Activated CD8-positive, alpha-beta memory T cell treated with anti-CD3 and anti-CD28 coated beads, Interleukin-2, amount 10 ng/mL, durations not matched to agents 7 days and 5 days (primary cell): ENCODE measurements around the gene CDK5. TPM values are rescaled to one million over a fixed set of nuclear protein-coding genes. Genes with fewer than 3 reads are reported as not detected.
A peak's percentile ranks its signal among the peaks of the same experiment; 100 is the strongest.
"Not testable (repeated sequence)": the region's sequence is repeated elsewhere in the genome, so short reads cannot be mapped to it uniquely, and the experiment has no call there.

Source experiments
- ATAC-seq: fragments of 150-1000 bp; cut with Tn5 transposase; one replicate; pipeline ENCODE4 v1.10.0; 2021; ENCODE audit warnings: moderate library complexity
- CTCF ChIA-PET: fragments of 350-600 bp; sonication (Branson Sonifier 250); formaldehyde crosslinking; loops from one replicate; lab custom pipeline; 2021; ENCODE audit warnings: antibody characterized with exemption; lab: Charles Lee
- DNase-seq: peaks from one replicate; pipeline ENCODE4 v3.0.0-alpha.2; 2020
- H3K27ac Mint-ChIP-seq: one replicate; pipeline ENCODE4 v1.8.0; 2021; ENCODE audit warnings: mild to moderate bottlenecking, mixed read lengths
- H3K27me3 Mint-ChIP-seq: one replicate; pipeline ENCODE4 v1.8.0; 2021; ENCODE audit warnings: mixed read lengths
- H3K36me3 Mint-ChIP-seq: one replicate; pipeline ENCODE4 v1.8.0; 2021; ENCODE audit warnings: mild to moderate bottlenecking, mixed read lengths
- H3K4me1 Mint-ChIP-seq: one replicate; pipeline ENCODE4 v1.8.0; 2021; ENCODE audit warnings: mixed read lengths
- H3K4me3 Mint-ChIP-seq: one replicate; pipeline ENCODE4 v1.8.0; 2021; ENCODE audit warnings: mild to moderate bottlenecking, moderate library complexity, mixed read lengths
- H3K9me3 Mint-ChIP-seq: one replicate; pipeline ENCODE4 v1.8.0; 2022; ENCODE audit warnings: low read depth, mixed read lengths
- total RNA-seq, 2 experiments: library from RNA; stranded (reverse); gene quantifications; one replicate each; pipeline ENCODE4 v1.2.3, GENCODE V29; 2021

Gene CDK5
- total RNA-seq, 2 experiments from 2014 or later = 18.1 to 24.4 TPM

DNA sequence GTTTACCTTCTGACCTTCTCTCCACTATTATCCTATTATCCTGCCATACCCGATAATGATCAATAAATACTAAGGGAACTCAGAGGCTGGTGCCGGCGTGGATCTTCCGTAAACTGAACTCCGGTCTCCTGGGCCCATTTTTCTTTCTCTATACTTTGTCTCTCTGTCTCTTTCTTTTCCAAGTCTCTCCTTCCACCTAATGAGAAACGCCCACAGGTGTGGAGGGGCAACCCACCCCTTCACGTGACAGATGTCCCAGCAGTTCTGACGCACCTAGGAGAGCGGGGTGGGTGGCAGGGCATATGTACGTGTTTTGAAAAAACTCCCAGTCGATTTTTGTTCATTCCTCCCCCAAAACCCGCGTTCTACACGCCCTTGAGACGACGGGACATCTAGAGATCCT lies 30.0 kb downstream of the CDK5 start:
- H3K27me3 Mint-ChIP-seq, ATAC-seq, H3K9me3 Mint-ChIP-seq, H3K36me3 Mint-ChIP-seq, DNase-seq: not testable (repeated sequence)
- H3K4me1 Mint-ChIP-seq = peaks cover 20% of the 10 kb centered on the region
- CTCF ChIA-PET = interaction anchor here (0.8 to 7.2 kb wide), 17 partner anchors 9 to 708 kb away, joined by 3 to 66 read pairs (median 5); partner anchors contain the start of genes CHPF2, FASTK and TMUB1
- H3K4me3 Mint-ChIP-seq = peak overlapping the region; percentile 88
- peak overlapping the region; percentile 95 for H3K27ac Mint-ChIP-seq

DNA sequence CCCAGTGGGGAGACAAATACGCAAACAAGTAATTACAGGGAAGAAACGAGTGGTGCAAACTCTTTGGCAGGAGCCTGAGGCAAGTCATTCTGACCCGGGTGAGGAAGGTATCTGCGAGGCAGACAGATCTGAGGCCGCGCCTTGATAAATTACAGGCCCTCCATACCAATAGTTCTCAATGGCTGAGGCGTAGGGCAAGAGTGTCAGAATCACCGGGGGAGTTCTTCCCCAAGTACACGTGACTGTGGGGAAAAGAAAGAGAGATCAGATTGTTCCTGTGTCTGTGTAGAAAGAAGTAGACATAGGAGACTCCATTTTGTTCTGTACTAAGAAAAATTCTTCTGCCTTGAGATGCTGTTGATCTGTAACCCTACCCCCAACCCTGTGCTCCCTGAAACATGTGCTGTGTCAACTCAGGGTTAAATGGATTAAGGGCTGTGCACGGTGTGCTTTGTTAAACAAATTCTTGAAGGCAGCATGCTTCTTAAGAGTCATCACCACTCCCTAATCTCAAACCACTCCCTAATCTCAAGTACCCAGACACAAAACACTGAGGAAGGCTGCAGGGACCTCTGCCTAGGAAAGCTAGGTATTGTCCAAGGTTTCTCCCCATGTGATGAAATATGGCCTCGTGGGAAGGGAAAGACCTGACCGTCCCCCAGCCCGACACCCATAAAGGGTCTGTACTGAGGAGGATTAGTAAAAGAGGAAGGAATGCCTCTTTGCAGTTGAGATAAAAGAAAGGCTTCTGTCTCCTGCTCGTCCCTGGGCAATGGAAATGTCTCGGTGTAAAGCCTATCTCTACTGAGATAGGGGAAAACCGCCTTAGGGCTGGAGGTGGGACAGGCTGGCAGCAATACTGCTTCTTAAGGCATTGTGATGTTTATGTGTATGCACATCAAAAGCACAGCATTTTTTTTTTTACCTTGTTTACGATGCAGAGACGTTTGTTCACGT lies 30.6 kb downstream of the CDK5 start:
- H3K4me3 Mint-ChIP-seq = peak overlapping the region; percentile 88
- CTCF ChIA-PET = interaction anchor here (0.9 to 7.2 kb wide), 9 partner anchors 9 to 149 kb away, joined by 3 to 66 read pairs (median 7); partner anchors contain the start of gene TMUB1
- not testable (repeated sequence) for DNase-seq, ATAC-seq, H3K36me3 Mint-ChIP-seq, H3K27me3 Mint-ChIP-seq, H3K9me3 Mint-ChIP-seq
- H3K4me1 Mint-ChIP-seq = peaks cover 20% of the 10 kb centered on the region
- H3K27ac Mint-ChIP-seq = peak overlapping the region; percentile 95

DNA sequence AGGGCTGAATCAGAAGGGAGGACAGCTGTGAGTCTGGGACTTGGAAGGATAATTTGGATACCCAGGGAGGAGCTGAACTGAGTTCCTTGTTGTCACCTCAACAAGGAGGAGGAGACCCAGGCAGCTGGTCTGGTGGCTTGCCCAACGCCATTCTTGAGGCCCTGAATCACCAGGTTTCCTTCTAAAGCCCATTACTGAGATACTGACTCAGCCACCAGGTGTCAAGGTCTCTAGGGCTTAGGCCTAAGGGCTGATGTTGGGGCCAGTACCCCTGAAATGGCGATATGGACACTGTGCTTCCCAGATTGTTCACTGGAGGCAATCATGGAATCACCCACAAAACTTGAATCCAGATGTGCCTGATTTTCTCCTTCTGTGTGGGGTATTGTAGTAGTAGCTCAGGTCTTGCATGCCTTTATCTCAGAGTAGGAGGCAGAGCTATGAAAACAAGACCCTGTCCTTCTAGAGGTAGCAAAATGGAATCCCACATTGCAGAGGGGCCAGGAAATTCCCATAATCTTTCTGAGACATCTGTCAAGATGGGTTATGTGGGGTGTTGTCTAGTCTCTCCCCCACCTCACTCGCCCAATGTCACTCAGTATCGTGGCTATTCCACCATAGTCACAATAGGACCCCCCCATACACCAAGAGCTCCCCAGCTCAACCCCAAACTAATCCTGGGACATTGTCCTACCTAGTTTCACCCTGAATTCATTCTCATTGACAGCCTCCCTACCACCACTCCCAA lies 31.6 kb downstream of the CDK5 start:
- no peak overlapping the region for H3K4me3 Mint-ChIP-seq
- H3K4me1 Mint-ChIP-seq = peaks cover 20% of the 10 kb centered on the region
- H3K27ac Mint-ChIP-seq = peak overlapping the region; percentile 13

DNA sequence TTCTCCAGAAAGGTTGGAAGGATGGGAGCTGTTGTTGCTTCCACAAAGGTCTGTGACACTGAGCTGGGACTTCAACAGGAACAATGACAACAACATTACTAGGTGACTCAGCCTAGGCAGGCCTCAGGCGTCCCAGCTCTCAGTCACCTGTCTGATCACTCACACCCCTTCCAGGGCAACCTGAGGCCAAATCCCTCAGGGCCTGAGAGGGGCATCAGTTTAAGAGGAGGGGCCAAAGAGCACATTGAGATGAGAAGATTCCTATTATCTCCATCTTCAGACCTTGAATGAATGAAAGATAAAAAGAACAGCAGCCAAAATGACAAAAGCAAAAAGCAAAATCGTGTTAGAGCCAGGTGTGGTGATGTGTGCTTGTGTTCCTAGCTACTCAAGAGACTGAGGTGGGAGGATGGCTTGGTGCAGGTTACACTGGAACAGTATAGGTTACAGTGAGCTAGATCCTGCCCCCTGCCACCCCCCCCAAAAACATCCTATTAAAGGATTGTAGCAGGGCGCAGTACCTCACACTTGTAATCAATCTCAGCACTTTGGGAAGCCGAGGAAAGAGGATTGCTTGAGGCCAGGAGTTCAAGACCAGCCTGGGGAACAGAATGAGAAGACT lies 33.2 kb downstream of the CDK5 start, which contains the start of gene ATG9B:
Gene ATG9B (minus strand): TSS at position 60 of the 622 bp plus-strand sequence. CDS start 71 bp downstream, outside the sequence.
- Mint-ChIP-seq H3K9me3 (no peaks in the 10 kb centered on the region), H3K36me3 (no peaks in the 10 kb centered on the region), H3K27me3 (peaks cover 24% of the 10 kb centered on the region), H3K27ac (no peak within 1 kb of the TSS), H3K4me3 (no peak within 1 kb of the TSS), H3K4me1 (peaks cover 17% of the 10 kb centered on the region)
- DNase-seq = no peak
- CTCF ChIA-PET = interaction anchor here (1.0 kb wide), 1 partner anchor 17 kb away, joined by 3 read pairs; no protein-coding TSS in a partner anchor
- no peak for ATAC-seq

More for the DNA sequence above, 31.6 kb downstream of the CDK5 start:
- CTCF ChIA-PET = interaction anchor here (0.6 to 0.9 kb wide), 3 partner anchors 17 to 100 kb away, joined by 3 read pairs; no protein-coding TSS in a partner anchor
- ATAC-seq (no peak), DNase-seq (no peak)
- H3K36me3 Mint-ChIP-seq = no peaks in the 10 kb centered on the region
- peaks cover 8% of the 10 kb centered on the region for H3K27me3 Mint-ChIP-seq
- H3K9me3 Mint-ChIP-seq = no peaks in the 10 kb centered on the region

DNA sequence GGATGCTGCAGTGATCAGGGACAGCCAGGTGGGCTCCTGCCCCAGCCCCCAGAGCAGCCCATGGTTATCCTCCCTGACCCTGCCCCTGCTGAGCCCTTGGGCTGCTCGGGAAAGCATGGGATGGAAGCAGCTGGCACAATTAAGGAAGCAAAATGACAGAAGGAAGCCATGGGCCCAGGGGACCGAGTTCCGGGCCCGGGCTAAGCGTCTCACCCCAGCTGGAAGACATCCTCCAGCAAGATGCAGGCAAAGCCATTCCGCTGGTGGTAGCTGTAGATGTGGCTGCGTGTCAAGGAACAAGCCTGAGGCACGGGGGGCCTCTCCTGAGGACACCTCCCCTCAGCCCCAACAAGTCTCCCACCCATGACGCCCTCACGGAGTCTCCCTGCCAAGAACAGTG lies 34.5 kb downstream of the CDK5 start:
- peaks cover 17% of the 10 kb centered on the region for H3K4me1 Mint-ChIP-seq
- CTCF ChIA-PET = interaction anchor here (0.7 kb wide), 1 partner anchor 13 kb away, joined by 3 read pairs; no protein-coding TSS in a partner anchor

DNA sequence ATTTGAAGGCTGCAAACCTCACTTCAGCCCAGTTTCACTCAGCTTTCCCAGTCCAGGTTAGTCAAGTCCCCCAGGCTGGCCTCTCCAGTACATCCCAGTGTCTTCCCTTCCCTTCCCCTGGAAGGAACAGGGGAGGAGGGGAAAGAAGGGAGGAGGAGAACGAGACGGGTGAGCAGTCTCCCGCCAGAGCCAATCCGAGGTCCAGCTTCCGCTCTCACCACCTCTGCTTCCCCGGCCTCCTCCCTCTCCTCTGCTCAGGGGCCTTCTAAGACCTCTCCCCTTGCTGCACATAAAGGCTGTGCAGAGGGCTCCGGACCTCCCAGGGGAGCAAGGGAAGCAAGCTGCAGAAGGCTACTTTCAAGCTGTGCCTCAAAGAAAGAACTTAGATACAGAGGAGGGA lies 37.5 kb downstream of the CDK5 start:
- ATAC-seq = no peak
- no peak overlapping the region for H3K4me3 Mint-ChIP-seq
- no peak overlapping the region for H3K27ac Mint-ChIP-seq
- no peaks in the 10 kb centered on the region for H3K36me3 Mint-ChIP-seq
- no peaks in the 10 kb centered on the region for H3K9me3 Mint-ChIP-seq
- CTCF ChIA-PET = interaction anchor here (0.7 to 7.8 kb wide), 6 partner anchors 11 to 91 kb away, joined by 3 to 66 read pairs (median 12); partner anchors contain the start of gene ABCB8
- peaks cover 41% of the 10 kb centered on the region for H3K27me3 Mint-ChIP-seq
- H3K4me1 Mint-ChIP-seq = peaks cover 25% of the 10 kb centered on the region
- no peak for DNase-seq

More for the DNA sequence above, 34.5 kb downstream of the CDK5 start:
- H3K9me3 Mint-ChIP-seq = no peaks in the 10 kb centered on the region
- no peak overlapping the region for H3K27ac Mint-ChIP-seq
- no peaks in the 10 kb centered on the region for H3K36me3 Mint-ChIP-seq
- peaks cover 33% of the 10 kb centered on the region for H3K27me3 Mint-ChIP-seq
- no peak overlapping the region for H3K4me3 Mint-ChIP-seq
- DNase-seq (no peak), ATAC-seq (no peak)

DNA sequence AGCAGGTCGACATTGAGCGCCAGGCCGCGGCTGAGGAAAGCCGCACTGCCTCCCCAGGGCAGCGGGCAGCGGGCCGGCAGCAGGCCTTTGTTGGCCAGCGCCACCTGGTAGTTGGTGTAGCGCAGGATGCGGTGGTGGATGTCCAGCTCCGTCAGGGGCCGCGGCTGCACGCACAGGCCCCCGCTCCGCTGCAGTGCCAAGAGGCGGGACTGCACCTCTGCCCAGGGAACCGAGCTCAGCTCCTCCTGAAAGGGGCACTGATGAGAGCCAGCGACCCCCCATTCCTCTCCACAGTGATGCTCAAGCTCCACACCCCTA lies 38.6 kb downstream of the CDK5 start:
- Mint-ChIP-seq H3K27me3 (peaks cover 41% of the 10 kb centered on the region), H3K27ac (no peak overlapping the region), H3K4me1 (peaks cover 37% of the 10 kb centered on the region), H3K9me3 (no peaks in the 10 kb centered on the region), H3K4me3 (peak overlapping the region; percentile 32), H3K36me3 (peaks cover 2% of the 10 kb centered on the region)
- CTCF ChIA-PET = interaction anchor here (0.7 to 7.8 kb wide), 23 partner anchors 12 to 585 kb away, joined by 3 to 76 read pairs (median 7); partner anchors contain the start of genes ABCB8 and TMUB1
- DNase-seq = no peak
- ATAC-seq = no peak

DNA sequence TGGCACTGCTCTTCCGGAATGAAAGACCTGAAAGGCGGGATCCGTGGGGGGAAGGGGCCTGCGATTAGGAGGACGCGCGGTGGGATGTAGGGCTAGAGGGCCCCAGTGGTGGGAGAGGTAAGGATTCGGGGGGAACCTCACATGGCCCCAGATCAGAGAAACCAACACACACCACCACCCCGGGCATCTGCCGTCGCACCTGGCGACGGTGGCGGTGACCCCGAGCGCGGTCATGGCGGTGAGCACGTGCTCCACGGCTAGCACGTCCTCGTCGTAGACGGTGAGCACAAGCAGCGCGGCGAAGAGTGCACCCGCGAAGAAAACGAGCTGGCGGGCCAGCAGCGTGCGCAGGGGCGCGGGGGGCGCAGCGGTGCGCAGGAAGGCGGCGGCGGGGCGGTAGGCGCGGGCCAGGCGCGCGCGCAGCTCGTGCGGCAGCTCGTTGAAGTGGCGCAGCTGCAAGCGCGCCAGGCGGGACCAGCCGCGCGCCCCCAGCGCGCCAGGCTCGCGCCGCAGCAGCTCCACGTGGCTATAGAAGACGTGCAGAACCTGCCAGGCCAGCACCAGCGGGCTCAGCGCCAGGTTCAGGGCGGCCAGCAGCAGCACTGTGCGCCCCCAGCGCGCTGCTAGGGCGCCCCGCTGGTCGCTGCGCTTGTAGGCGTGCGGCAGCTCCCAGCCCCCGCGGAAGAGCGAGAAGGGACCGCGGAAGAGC lies 39.1 kb downstream of the CDK5 start:
- Mint-ChIP-seq H3K36me3 (peaks cover 2% of the 10 kb centered on the region), H3K4me3 (peak overlapping the region; percentile 69), H3K27ac (peak overlapping the region; percentile 52), H3K27me3 (peaks cover 41% of the 10 kb centered on the region), H3K9me3 (no peaks in the 10 kb centered on the region), H3K4me1 (peaks cover 41% of the 10 kb centered on the region)
- CTCF ChIA-PET = interaction anchor here (0.7 to 7.8 kb wide), 31 partner anchors 11 to 614 kb away, joined by 3 to 76 read pairs (median 5); partner anchors contain the start of genes ABCB8, FASTK and TMUB1
- ATAC-seq = peak; percentile 28
- peak; percentile 47 for DNase-seq

DNA sequence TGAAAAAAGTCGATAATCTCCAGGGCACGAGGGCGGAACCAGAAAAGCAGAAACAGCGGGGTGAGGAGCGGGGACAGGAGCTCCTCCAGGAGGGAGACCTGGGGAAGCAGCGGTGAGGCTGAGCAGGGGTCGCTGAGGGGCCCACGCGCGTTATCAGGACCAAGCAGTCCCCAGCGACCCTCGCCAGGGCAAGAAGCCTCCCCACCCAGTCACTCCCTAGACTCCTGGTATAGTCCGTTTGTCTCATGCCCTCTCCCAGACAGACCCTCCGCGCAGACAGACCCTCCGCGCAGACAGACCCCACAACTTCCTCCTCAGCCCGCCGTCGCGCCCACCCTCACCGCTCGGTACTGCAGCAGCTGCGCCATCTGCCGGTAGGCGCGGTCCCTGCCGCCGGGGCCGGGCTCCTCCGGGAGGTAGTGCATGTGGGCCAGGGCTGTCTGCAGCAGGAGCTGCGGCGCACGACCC lies 39.7 kb downstream of the CDK5 start:
- peaks cover 45% of the 10 kb centered on the region for H3K4me1 Mint-ChIP-seq

DNA sequence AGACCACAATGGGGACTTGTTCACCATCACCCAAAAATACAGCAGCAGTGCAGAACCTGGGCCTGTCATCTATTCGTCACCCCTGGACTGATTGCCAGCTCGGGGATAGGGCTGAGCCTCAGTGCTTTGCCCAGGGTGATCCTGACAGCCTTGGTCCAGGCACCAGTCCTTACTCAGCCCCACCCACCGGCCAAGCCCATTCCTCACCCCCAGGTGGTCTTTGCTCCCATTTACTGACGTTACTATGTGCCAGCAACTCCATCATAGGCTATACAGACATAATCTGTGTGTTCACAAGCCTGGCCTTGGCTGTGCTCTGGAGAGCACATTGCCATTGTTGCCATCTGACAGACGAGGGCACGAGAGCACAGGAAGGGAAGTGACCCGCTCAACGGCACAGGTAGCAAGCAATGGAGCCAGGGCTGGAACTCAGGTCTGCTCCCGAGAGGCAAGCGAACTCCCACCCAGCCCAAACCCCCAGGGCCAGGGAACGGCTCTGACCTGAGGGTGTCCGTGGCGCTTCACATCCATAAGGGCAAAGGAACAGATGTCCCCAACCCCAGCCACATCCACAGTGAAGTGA lies 40.2 kb downstream of the CDK5 start:
- peak overlapping the region; percentile 2 for H3K27ac Mint-ChIP-seq
- CTCF ChIA-PET = interaction anchor here (0.8 to 7.8 kb wide), 22 partner anchors 10 to 615 kb away, joined by 3 to 76 read pairs (median 6); partner anchors contain the start of genes ABCB8, FASTK and TMUB1
- no peak for DNase-seq
- peaks cover 50% of the 10 kb centered on the region for H3K4me1 Mint-ChIP-seq
- ATAC-seq = no peak
- peaks cover 2% of the 10 kb centered on the region for H3K36me3 Mint-ChIP-seq
- H3K9me3 Mint-ChIP-seq = no peaks in the 10 kb centered on the region
- peaks cover 36% of the 10 kb centered on the region for H3K27me3 Mint-ChIP-seq
- H3K4me3 Mint-ChIP-seq = peak overlapping the region; percentile 69

More for the DNA sequence above, 39.7 kb downstream of the CDK5 start:
- peak; percentile 84 for DNase-seq
- peaks cover 39% of the 10 kb centered on the region for H3K27me3 Mint-ChIP-seq
- CTCF ChIA-PET = interaction anchor here (0.7 to 7.8 kb wide), 29 partner anchors 11 to 615 kb away, joined by 3 to 76 read pairs (median 5); partner anchors contain the start of genes ABCB8, FASTK and TMUB1
- peak; percentile 64 for ATAC-seq
- peak overlapping the region; percentile 52 for H3K27ac Mint-ChIP-seq
- H3K9me3 Mint-ChIP-seq = no peaks in the 10 kb centered on the region
- peak overlapping the region; percentile 69 for H3K4me3 Mint-ChIP-seq
- peaks cover 2% of the 10 kb centered on the region for H3K36me3 Mint-ChIP-seq

DNA sequence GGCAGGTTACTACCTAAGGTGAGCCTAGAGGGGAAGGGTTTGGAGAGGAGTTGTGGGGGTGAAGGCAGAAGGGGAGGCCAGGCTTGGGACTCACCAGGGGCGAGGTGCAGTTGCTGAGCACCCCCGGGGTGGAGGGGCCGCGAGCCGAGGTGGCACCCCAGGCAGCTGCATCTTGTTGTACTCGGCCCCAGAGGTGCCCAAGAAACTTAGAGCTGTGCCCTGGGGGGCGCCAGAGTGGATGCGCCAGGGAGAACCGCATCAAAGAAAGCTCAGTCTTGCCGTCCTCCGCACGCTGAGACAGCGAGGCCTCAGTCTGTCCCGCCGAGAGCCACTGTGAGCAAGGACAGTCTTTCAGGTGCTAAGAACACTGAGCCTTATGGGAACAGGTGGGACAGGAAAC lies 40.8 kb downstream of the CDK5 start:
- peak; percentile 39 for DNase-seq
- Mint-ChIP-seq H3K27me3 (peaks cover 36% of the 10 kb centered on the region), H3K4me3 (no peak overlapping the region), H3K9me3 (no peaks in the 10 kb centered on the region), H3K27ac (no peak overlapping the region), H3K4me1 (peaks cover 55% of the 10 kb centered on the region), H3K36me3 (peaks cover 2% of the 10 kb centered on the region)
- ATAC-seq = no peak
- CTCF ChIA-PET = interaction anchor here (1.5 to 7.8 kb wide), 7 partner anchors 10 to 616 kb away, joined by 3 to 76 read pairs (median 9); partner anchors contain the start of gene ABCB8
